ENCODE data around the gene IGHMBP2.

The IGHMBP2 gene

DNA sequence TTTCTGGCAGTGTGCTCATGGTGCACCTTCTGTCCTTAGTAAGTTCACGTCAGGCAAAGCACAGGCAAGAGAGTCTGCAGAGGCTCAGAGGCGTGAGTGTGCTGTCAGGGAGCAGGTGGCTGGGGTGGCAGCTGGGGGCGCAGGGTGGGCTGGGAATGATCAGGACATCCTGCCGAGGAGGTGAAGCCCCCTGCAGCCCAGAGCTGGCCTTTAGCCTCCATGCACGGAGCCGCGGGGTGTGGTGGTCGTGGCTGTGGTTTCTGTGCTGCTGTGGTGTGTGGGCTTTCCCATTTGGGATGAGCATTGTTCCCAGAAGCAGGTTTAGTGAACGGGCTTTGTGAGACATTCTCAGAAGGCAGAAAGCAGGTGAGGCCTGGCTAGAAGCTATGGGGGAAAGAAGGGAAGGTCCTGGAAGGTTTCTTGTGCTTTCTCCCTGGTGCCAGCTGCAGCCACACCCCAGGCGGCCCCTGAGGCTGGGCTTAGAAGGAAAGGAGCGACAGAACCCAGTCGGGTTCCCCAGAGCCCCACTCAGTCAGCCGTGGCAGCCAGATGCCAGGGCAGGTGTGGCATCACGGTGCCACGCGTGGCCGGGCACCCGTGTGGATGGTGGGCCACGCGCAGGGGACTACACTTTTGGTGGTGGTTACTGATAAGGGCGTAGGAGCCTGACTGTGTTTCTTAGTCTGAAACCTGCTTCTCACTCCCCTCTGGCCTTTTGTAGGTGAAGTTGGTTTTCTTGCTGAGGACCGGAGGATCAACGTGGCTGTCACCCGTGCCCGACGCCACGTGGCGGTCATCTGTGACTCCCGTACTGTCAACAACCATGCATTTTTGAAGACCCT, 32.0 kb downstream of the IGHMBP2 start:
- Histone ChIP-seq H3K4me3 (ENCODE audit: insufficient read depth in 1 of 2, low read depth in 1 of 2, low read length in 2 of 2) (no peak overlapping the region), H3K18ac (ENCODE audit: low read depth in 1 of 2, low read length in 2 of 2) (no peak overlapping the region), H3K36me3 (ENCODE audit: control insufficient read depth in 1 of 2, insufficient read depth in 2 of 2, low read depth in 1 of 2, low read length in 2 of 2) (peaks cover 80 to 95% of the 10 kb centered on the region in 2 experiments), H3K14ac (ENCODE audit: low read length in 2 of 2) (no peak overlapping the region), H3K27me3 (ENCODE audit: control insufficient read depth in 1 of 2, insufficient read depth in 1 of 2, low read length in 2 of 2) (no peaks in the 10 kb centered on the region), H3K4me1 (ENCODE audit: control insufficient read depth, insufficient read depth, low read depth, low read length) (peaks cover 3% of the 10 kb centered on the region), H3K9ac (ENCODE audit: low read length) (no peak overlapping the region), H2AFZ (ENCODE audit: low read depth, low read length) (no peak overlapping the region), H3K79me1 (replicated peaks; ENCODE audit: low read length, poor library complexity, severe bottlenecking) (no peaks in the 10 kb centered on the region), H3K27ac (ENCODE audit: low read length, poor library complexity, severe bottlenecking) (no peak overlapping the region), H3K9me3 (ENCODE audit: control insufficient read depth, low read length) (no peaks in the 10 kb centered on the region), H2BK120ac (ENCODE audit: low read depth, low read length) (no peak overlapping the region), H3K4me2 (ENCODE audit: low read length, poor library complexity, severe bottlenecking) (no peak overlapping the region), H3K23ac (ENCODE audit: low read length in 2 of 2) (no peak overlapping the region), H2BK5ac (ENCODE audit: low read depth, low read length, poor library complexity, severe bottlenecking) (no peak overlapping the region), H2BK12ac (ENCODE audit: low read length in 2 of 2) (no peak overlapping the region), H2BK15ac (ENCODE audit: low read depth, poor library complexity, severe bottlenecking) (peak overlapping the region; percentile 8), H4K8ac (ENCODE audit: low read length) (no peak overlapping the region), H4K91ac (ENCODE audit: low read length) (no peak overlapping the region), H2AK5ac (ENCODE audit: low read length, severe bottlenecking) (no peak overlapping the region), H3K4ac (ENCODE audit: low read depth in 1 of 2, low read length in 2 of 2) (no peak overlapping the region)
- no peak for DNase-seq
- 98% methylated on average over 29 of the region's 29 CpGs for WGBS

DNA sequence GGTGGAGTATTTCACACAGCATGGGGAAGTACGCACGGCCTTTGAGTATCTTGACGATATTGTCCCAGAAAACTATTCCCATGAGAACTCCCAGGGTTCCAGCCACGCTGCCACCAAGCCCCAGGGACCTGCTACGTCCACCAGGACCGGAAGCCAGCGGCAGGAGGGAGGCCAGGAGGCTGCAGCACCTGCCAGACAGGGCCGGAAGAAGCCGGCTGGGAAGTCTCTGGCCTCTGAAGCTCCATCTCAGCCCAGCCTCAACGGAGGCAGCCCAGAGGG, 32.6 kb downstream of the IGHMBP2 start:
- DNase-seq: no peak
- Histone ChIP-seq H3K27ac (ENCODE audit: low read length, poor library complexity, severe bottlenecking) (no peak overlapping the region), H3K79me1 (replicated peaks; ENCODE audit: low read length, poor library complexity, severe bottlenecking) (no peaks in the 10 kb centered on the region), H3K4me2 (ENCODE audit: low read length, poor library complexity, severe bottlenecking) (no peak overlapping the region), H3K36me3 (ENCODE audit: control insufficient read depth in 1 of 2, insufficient read depth in 2 of 2, low read depth in 1 of 2, low read length in 2 of 2) (peaks cover 76 to 94% of the 10 kb centered on the region in 2 experiments), H3K9me3 (ENCODE audit: control insufficient read depth, low read length) (no peaks in the 10 kb centered on the region), H2BK15ac (ENCODE audit: low read depth, poor library complexity, severe bottlenecking) (no peak overlapping the region), H3K14ac (ENCODE audit: low read length in 2 of 2) (no peak overlapping the region), H3K4me1 (ENCODE audit: control insufficient read depth, insufficient read depth, low read depth, low read length) (peaks cover 3% of the 10 kb centered on the region), H3K23ac (ENCODE audit: low read length in 2 of 2) (no peak overlapping the region), H2BK12ac (ENCODE audit: low read length in 2 of 2) (no peak overlapping the region), H2AFZ (ENCODE audit: low read depth, low read length) (no peak overlapping the region), H3K27me3 (ENCODE audit: control insufficient read depth in 1 of 2, insufficient read depth in 1 of 2, low read length in 2 of 2) (no peaks in the 10 kb centered on the region), H3K4me3 (ENCODE audit: insufficient read depth in 1 of 2, low read depth in 1 of 2, low read length in 2 of 2) (no peak overlapping the region), H2BK120ac (ENCODE audit: low read depth, low read length) (no peak overlapping the region), H2AK5ac (ENCODE audit: low read length, severe bottlenecking) (no peak overlapping the region), H3K9ac (ENCODE audit: low read length) (no peak overlapping the region), H4K91ac (ENCODE audit: low read length) (no peak overlapping the region), H4K8ac (ENCODE audit: low read length) (no peak overlapping the region), H3K4ac (ENCODE audit: low read depth in 1 of 2, low read length in 2 of 2) (no peak overlapping the region), H2BK5ac (ENCODE audit: low read depth, low read length, poor library complexity, severe bottlenecking) (no peak overlapping the region), H3K18ac (ENCODE audit: low read depth in 1 of 2, low read length in 2 of 2) (no peak overlapping the region)
- 86% methylated on average over 10 of the region's 10 CpGs for WGBS

DNA sequence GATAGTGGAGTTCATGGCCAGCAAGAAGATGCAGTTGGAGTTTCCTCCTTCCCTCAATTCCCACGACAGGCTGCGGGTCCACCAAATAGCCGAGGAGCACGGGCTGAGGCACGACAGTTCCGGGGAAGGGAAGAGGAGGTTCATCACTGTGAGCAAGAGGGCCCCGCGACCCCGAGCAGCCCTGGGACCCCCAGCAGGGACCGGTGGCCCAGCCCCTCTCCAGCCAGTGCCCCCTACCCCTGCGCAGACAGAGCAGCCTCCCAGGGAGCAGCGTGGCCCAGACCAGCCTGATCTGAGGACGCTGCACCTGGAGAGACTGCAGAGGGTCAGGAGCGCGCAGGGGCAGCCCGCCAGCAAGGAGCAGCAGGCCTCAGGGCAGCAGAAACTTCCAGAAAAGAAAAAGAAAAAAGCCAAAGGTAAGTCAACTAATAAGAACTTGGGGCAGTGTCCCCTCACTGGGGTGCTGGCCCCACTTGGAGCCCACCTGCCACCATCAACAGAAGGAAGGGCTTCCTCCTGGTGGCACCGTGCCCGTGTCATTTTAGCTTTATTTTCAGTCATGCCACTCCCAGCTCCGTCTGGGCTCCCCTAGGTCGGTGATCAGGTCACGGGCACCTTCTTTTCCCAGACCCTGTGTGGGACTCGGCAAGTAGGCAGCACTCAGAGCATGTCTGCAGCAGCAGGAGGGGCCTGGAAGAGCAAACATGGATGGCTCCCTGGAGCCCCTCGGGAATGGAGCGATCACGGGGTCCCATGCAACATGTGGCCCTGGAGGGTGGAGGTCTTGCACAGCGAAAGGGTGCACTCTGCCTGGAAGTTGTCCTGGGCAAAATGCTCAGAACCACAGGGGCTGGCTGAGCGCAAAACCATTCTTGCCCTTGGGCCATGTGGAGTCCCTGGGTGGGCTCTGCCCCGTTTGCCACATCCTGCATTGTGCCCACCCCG, 33.3 kb downstream of the IGHMBP2 start:
- Histone ChIP-seq H2BK15ac (ENCODE audit: low read depth, poor library complexity, severe bottlenecking) (no peak overlapping the region), H3K4ac (ENCODE audit: low read depth in 1 of 2, low read length in 2 of 2) (no peak overlapping the region), H4K91ac (ENCODE audit: low read length) (no peak overlapping the region), H4K8ac (ENCODE audit: low read length) (no peak overlapping the region), H3K9ac (ENCODE audit: low read length) (no peak overlapping the region), H2BK12ac (ENCODE audit: low read length in 2 of 2) (no peak overlapping the region), H2AFZ (ENCODE audit: low read depth, low read length) (no peak overlapping the region), H3K27me3 (ENCODE audit: control insufficient read depth in 1 of 2, insufficient read depth in 1 of 2, low read length in 2 of 2) (no peaks in the 10 kb centered on the region), H3K14ac (ENCODE audit: low read length in 2 of 2) (no peak overlapping the region), H3K27ac (ENCODE audit: low read length, poor library complexity, severe bottlenecking) (no peak overlapping the region), H3K4me3 (ENCODE audit: insufficient read depth in 1 of 2, low read depth in 1 of 2, low read length in 2 of 2) (no peak overlapping the region), H3K23ac (ENCODE audit: low read length in 2 of 2) (no peak overlapping the region), H3K4me1 (ENCODE audit: control insufficient read depth, insufficient read depth, low read depth, low read length) (peaks cover 3% of the 10 kb centered on the region), H2BK120ac (ENCODE audit: low read depth, low read length) (no peak overlapping the region), H2BK5ac (ENCODE audit: low read depth, low read length, poor library complexity, severe bottlenecking) (no peak overlapping the region), H3K36me3 (ENCODE audit: control insufficient read depth in 1 of 2, insufficient read depth in 2 of 2, low read depth in 1 of 2, low read length in 2 of 2) (peaks cover 72 to 92% of the 10 kb centered on the region in 2 experiments), H2AK5ac (ENCODE audit: low read length, severe bottlenecking) (no peak overlapping the region), H3K18ac (ENCODE audit: low read depth in 1 of 2, low read length in 2 of 2) (no peak overlapping the region), H3K9me3 (ENCODE audit: control insufficient read depth, low read length) (no peaks in the 10 kb centered on the region), H3K79me1 (replicated peaks; ENCODE audit: low read length, poor library complexity, severe bottlenecking) (no peaks in the 10 kb centered on the region), H3K4me2 (ENCODE audit: low read length, poor library complexity, severe bottlenecking) (no peak overlapping the region)
- 94% methylated on average over 29 of the region's 29 CpGs for WGBS
- no peak for DNase-seq

DNA sequence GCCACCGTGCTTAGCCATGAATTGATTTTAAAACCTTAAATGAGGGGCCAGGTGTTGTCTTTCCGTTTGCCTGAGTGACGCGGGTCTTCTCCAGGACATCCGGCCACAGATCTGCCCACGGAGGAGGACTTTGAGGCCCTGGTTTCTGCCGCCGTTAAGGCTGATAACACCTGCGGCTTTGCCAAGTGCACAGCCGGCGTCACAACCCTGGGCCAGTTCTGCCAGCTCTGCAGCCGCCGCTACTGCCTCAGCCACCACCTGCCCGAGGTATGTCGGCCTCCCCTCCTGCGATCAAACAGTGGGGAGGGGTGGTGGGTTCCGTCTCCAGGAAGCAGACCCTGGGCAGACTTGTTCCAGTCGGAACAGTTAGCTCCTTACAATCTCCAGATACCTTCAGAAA, 34.4 kb downstream of the IGHMBP2 start:
- no peak overlapping the region for H3K14ac ChIP-seq (ENCODE audit: low read length in 2 of 2)
- no peaks in the 10 kb centered on the region for H3K79me1 ChIP-seq (replicated peaks; ENCODE audit: low read length, poor library complexity, severe bottlenecking)
- H2BK15ac ChIP-seq (ENCODE audit: low read depth, poor library complexity, severe bottlenecking): no peak overlapping the region
- no peak overlapping the region for H3K23ac ChIP-seq (ENCODE audit: low read length in 2 of 2)
- H3K36me3 ChIP-seq (ENCODE audit: control insufficient read depth in 1 of 2, insufficient read depth in 2 of 2, low read depth in 1 of 2, low read length in 2 of 2): peaks cover 71 to 86% of the 10 kb centered on the region in 2 experiments
- no peaks in the 10 kb centered on the region for H3K9me3 ChIP-seq (ENCODE audit: control insufficient read depth, low read length)
- no peak overlapping the region for H3K4me3 ChIP-seq (ENCODE audit: insufficient read depth in 1 of 2, low read depth in 1 of 2, low read length in 2 of 2)
- H4K91ac ChIP-seq (ENCODE audit: low read length): no peak overlapping the region
- no peak overlapping the region for H3K4me2 ChIP-seq (ENCODE audit: low read length, poor library complexity, severe bottlenecking)
- H3K27ac ChIP-seq (ENCODE audit: low read length, poor library complexity, severe bottlenecking): no peak overlapping the region
- H3K9ac ChIP-seq (ENCODE audit: low read length): no peak overlapping the region
- H2BK12ac ChIP-seq (ENCODE audit: low read length in 2 of 2): no peak overlapping the region
- no peaks in the 10 kb centered on the region for H3K27me3 ChIP-seq (ENCODE audit: control insufficient read depth in 1 of 2, insufficient read depth in 1 of 2, low read length in 2 of 2)
- H2BK5ac ChIP-seq (ENCODE audit: low read depth, low read length, poor library complexity, severe bottlenecking): no peak overlapping the region
- 98% methylated on average over 18 of the region's 18 CpGs for WGBS
- H3K4me1 ChIP-seq (ENCODE audit: control insufficient read depth, insufficient read depth, low read depth, low read length): peaks cover 3% of the 10 kb centered on the region
- no peak overlapping the region for H3K18ac ChIP-seq (ENCODE audit: low read depth in 1 of 2, low read length in 2 of 2)
- H4K8ac ChIP-seq (ENCODE audit: low read length): no peak overlapping the region
- no peak overlapping the region for H3K4ac ChIP-seq (ENCODE audit: low read depth in 1 of 2, low read length in 2 of 2)
- H2AFZ ChIP-seq (ENCODE audit: low read depth, low read length): no peak overlapping the region
- H2AK5ac ChIP-seq (ENCODE audit: low read length, severe bottlenecking): no peak overlapping the region
- no peak for DNase-seq
- no peak overlapping the region for H2BK120ac ChIP-seq (ENCODE audit: low read depth, low read length)
